ENCODE measurements around the gene MICB. TPM values are rescaled to one million over a fixed set of nuclear protein-coding genes. Genes with fewer than 3 reads are reported as not detected.

Gene MICB
- 8.4 and 10.5 TPM in 2 replicates for total RNA-seq

GRCh38 chr6:31497531-31498476 is at the start of gene MICB:
MICB (plus strand) TSS chr6:31498145; CDS start chr6:31498194, 49 bp downstream.

GRCh38 chr6:31528821-31529328 is 30.9 kb downstream of the MICB start, which contains the start of gene MCCD1:
MCCD1 (plus strand) TSS chr6:31528962; CDS start chr6:31529015, 53 bp downstream.

GRCh38 chr6:31541658-31542521 is 43.9 kb downstream of the MICB start, which contains the start of gene DDX39B:
DDX39B (minus strand) TSS chr6:31542003; CDS start chr6:31540532, 1,471 bp downstream.

DNA sequence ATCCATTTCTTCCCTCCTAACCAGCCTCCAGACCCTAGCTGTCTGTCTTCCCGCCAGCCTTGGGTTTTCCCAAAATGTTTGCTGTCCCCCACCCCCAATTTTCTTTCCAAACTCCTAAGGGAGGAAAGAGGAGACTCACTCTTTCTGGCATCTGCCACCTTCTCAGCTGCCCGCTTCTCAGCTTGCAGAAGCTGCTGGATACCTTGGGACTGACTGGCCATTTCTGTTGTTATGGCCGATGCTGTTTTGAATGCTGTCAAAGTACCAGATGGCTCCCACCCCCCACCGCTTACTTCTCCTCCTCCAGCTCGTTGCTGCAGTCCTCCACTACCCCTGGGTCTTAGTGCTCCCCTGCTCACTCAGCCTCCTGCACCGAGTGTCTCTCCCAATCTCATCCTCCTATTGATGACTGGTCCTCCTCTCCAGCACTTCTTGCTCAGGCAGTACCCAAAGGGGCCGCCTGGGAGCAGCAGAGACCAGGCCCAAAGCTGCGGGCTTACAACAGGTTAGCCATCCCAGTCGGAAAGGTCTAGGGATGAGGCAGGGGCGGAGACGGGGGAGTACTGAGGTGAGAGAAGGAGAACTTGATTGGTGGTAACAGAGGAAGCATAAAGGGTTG is 48.5 kb downstream of the MICB start, which contains the start of gene ATP6V1G2:
Gene ATP6V1G2 (minus strand): TSS at position 270 of the 619 bp plus-strand sequence. CDS start 49 bp downstream, at position 221.

DNA sequence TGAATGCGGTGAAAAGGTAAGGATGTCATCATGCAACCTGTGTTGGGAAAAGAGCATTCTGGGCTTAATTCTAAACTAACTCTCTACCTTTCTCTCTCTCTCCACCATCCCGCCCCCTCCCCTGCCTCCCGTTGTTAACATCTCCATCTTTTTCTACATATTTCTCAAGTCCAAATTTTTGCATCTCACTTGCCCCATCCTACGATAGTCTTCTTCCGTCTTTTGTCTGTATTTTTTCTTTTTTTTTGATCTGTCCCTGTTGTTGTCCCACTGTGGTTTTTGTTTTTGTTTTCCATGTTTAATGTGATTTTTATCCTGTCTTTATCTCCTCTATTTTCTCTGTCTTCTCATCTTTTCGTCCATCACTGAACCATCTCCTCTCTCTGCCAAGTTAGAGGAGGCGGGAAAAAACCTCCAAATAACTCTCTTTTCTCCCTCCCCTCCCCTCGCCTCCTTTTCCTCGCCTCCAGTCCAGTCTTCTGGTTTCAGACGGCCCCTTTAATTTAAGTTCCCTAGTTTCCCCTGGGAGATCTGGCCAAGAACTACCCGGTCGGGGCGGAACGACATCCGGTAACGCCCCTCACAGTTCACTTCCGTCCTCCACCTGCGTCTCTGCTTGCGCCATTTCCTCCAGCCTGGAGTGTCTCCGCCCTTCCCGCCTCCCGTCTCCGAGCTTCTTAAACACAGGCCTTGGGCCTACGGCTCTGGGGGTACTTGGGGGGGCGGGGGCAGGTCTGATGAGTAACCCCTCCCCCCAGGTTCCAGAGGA is 49.2 kb downstream of the MICB start, which contains the start of gene NFKBIL1:
Gene NFKBIL1 (plus strand): TSS at position 651 of the 769 bp plus-strand sequence. CDS start 87 bp downstream, at position 738.

Other genes with a start within 250 kb of the MICB start
- 318 and 398 TPM in 2 replicates for gene HLA-C, start 226.1 kb upstream of the MICB start, total RNA-seq
- 301 and 427 TPM in 2 replicates for gene HLA-B, start 141.0 kb upstream of the MICB start, total RNA-seq
- 34.9 and 37.7 TPM in 2 replicates for gene MICA, start 94.5 kb upstream of the MICB start, total RNA-seq
- gene MCCD1, start 30.8 kb downstream of the MICB start, total RNA-seq, result not detected in 2 replicates
- 332 and 492 TPM in 2 replicates for gene DDX39B, start 43.9 kb downstream of the MICB start, total RNA-seq
- 5.5 and 5.7 TPM in 2 replicates for gene ATP6V1G2, start 48.5 kb downstream of the MICB start, total RNA-seq
- gene NFKBIL1, start 49.5 kb downstream of the MICB start, total RNA-seq, result 23.3 and 41.0 TPM in 2 replicates
- gene LTA, start 74.1 kb downstream of the MICB start, total RNA-seq, result not detected in 2 replicates
- gene TNF, start 77.4 kb downstream of the MICB start, total RNA-seq, result not detected in 2 replicates
- gene LTB, start 84.3 kb downstream of the MICB start, total RNA-seq, result not detected in 2 replicates
- gene LST1, start 88.1 kb downstream of the MICB start, total RNA-seq, result not detected in 2 replicates
- gene NCR3, start 94.9 kb downstream of the MICB start, total RNA-seq, result not detected in 2 replicates
- not detected in 2 replicates for gene AIF1, start 117.1 kb downstream of the MICB start, total RNA-seq
- 46.6 and 50.6 TPM in 2 replicates for gene PRRC2A, start 122.6 kb downstream of the MICB start, total RNA-seq
- 171 and 206 TPM in 2 replicates for gene BAG6, start 154.5 kb downstream of the MICB start, total RNA-seq
- 1.0 and 1.3 TPM in 2 replicates for gene APOM, start 157.7 kb downstream of the MICB start, total RNA-seq
- 21.7 and 24.8 TPM in 2 replicates for gene C6orf47, start 162.6 kb downstream of the MICB start, total RNA-seq
- gene GPANK1, start 166.9 kb downstream of the MICB start, total RNA-seq, result 13.2 and 20.9 TPM in 2 replicates
- 112 and 124 TPM in 2 replicates for gene CSNK2B, start 167.9 kb downstream of the MICB start, total RNA-seq
- 3.2 and 3.8 TPM in 2 replicates for gene LY6G5B, start 171.8 kb downstream of the MICB start, total RNA-seq
- 0.66 and 0.73 TPM in 2 replicates for gene LY6G5C, start 182.9 kb downstream of the MICB start, total RNA-seq
- 47.6 and 58.2 TPM in 2 replicates for gene ABHD16A, start 205.2 kb downstream of the MICB start, total RNA-seq
- gene LY6G6F, start 208.7 kb downstream of the MICB start, total RNA-seq, result not detected in 2 replicates
- not detected in 2 replicates for gene LY6G6D, start 217.2 kb downstream of the MICB start, total RNA-seq
- not detected in 2 replicates for gene LY6G6C, start 223.6 kb downstream of the MICB start, total RNA-seq
- not detected in 2 replicates for gene MPIG6B, start 225.2 kb downstream of the MICB start, total RNA-seq
- gene DDAH2, start 231.2 kb downstream of the MICB start, total RNA-seq, result 93.8 and 161 TPM in 2 replicates
- 662 and 1,073 TPM in 2 replicates for gene CLIC1, start 238.4 kb downstream of the MICB start, total RNA-seq
- 5.8 and 15.9 TPM in 2 replicates for gene MSH5, start 241.9 kb downstream of the MICB start, total RNA-seq

Measured in smooth muscle cell of trachea (primary cell).